Right atrium auricular region (tissue), 2 donors: Measurements from ENCODE around the gene TENM3. TPM values are rescaled to one million over a fixed set of nuclear protein-coding genes. Genes with fewer than 3 reads are reported as not detected.
"Not testable (repeated sequence)": the region's sequence is repeated elsewhere in the genome, so short reads cannot be mapped to it uniquely, and the experiment has no call there.

ENCODE experiments used
- DNase-seq: peaks from one replicate; pipeline ENCODE4 v3.0.0-alpha.2; 2019; ENCODE audit warnings: low spot score
- H3K27ac ChIP-seq, 2 donors: fragments of 200-600 bp; sonication (generic); 1 replicate in 1 of 2; 2 replicates in 1 of 2; pipeline ENCODE4 v1.5.1; 2016 to 2019
- H3K27me3 ChIP-seq, 2 donors: fragments of 200-600 bp; sonication (generic); one replicate each; pipeline versions ENCODE4 v1.5.1 to v1.6.0; 2017 to 2019
- H3K36me3 ChIP-seq: fragments of 200-600 bp; sonication (generic); one replicate; pipeline ENCODE4 v1.5.1; 2016
- H3K4me1 ChIP-seq, 2 donors: fragments of 200-600 bp; sonication (generic); one replicate each; pipeline versions ENCODE4 v1.5.1 to v1.6.0; 2017 to 2019
- H3K4me3 ChIP-seq, 2 donors: fragments of 200-600 bp; sonication (generic); 1 replicate in 1 of 2; 2 replicates in 1 of 2; pipeline ENCODE4 v1.5.1; 2017 to 2019; ENCODE audit warnings: mild to moderate bottlenecking in 1 of 2, moderate library complexity in 1 of 2
- H3K9me3 ChIP-seq, 2 donors: fragments of 200-600 bp; sonication (generic); one replicate each; pipeline ENCODE4 v1.5.1; 2019
- CTCF ChIP-seq, 2 donors: fragments of 200-600 bp; sonication (generic); IDR thresholded peaks; one replicate each; pipeline ENCODE4 v1.5.1; 2019; ENCODE audit warnings: antibody characterized with exemption in 2 of 2
- total RNA-seq, 2 donors: library from RNA; depleted of rRNA; stranded (reverse); fragments of >200 nt; gene quantifications; one replicate each; pipeline ENCODE4 v1.1.0, GENCODE V29; 2016

TENM3 gene
- total RNA-seq, 2 donors from 2014 or later, result 10.7 to 15.9 TPM

GRCh38 chr4:182233310-182234090 is 9.7 kb upstream of the TENM3 start:
- Histone ChIP-seq H3K4me3 (no peak overlapping the region), H3K4me1 (no peaks in the 10 kb centered on the region), H3K27ac (no peak overlapping the region), H3K36me3 (no peaks in the 10 kb centered on the region), H3K27me3 (no peaks in the 10 kb centered on the region), H3K9me3 (no peaks in the 10 kb centered on the region)
- no peak for TF ChIP-seq CTCF (IDR thresholded peaks at IDR 0.05)
- no peak for DNase-seq

GRCh38 chr4:182235021-182235795 is 8.0 kb upstream of the TENM3 start:
- Histone ChIP-seq H3K9me3 (no peaks in the 10 kb centered on the region), H3K4me1 (peaks cover 0 to 1% of the 10 kb centered on the region in 2 donors), H3K4me3 (no peak overlapping the region), H3K27ac (no peak overlapping the region), H3K36me3 (no peaks in the 10 kb centered on the region), H3K27me3 (no peaks in the 10 kb centered on the region)
- no peak for TF ChIP-seq CTCF (IDR thresholded peaks at IDR 0.05)
- no peak for DNase-seq

DNA sequence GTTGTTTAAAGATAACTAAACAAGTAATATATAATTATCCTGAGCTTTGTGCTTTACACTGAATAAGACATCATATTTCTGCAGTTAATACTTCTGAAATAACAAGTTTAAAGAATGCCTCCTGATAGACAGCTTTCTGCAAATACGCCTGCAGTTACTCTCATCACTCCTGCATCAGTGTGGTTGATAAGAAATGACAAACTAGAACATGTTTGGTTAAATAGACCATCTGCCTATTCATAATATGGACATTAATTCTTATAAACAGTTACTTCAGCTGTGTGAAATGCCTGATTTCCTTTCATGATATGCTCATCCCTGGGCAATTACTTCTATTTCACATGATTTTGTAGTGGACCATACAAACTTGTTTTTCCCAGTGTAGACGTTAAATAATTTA is 7.0 kb upstream of the TENM3 start:
- no peak for DNase-seq
- Histone ChIP-seq H3K27ac (no peak overlapping the region), H3K9me3 (no peaks in the 10 kb centered on the region), H3K4me1 (peaks cover 0 to 3% of the 10 kb centered on the region in 2 donors), H3K4me3 (no peak overlapping the region), H3K36me3 (no peaks in the 10 kb centered on the region), H3K27me3 (no peaks in the 10 kb centered on the region)
- TF ChIP-seq CTCF (IDR thresholded peaks at IDR 0.05), result no peak

GRCh38 chr4:182237010-182237409 is 6.2 kb upstream of the TENM3 start:
- H3K4me3 ChIP-seq, H3K9me3 ChIP-seq, H3K27ac ChIP-seq, H3K36me3 ChIP-seq, H3K27me3 ChIP-seq, H3K4me1 ChIP-seq, DNase-seq: not testable (repeated sequence)

GRCh38 chr4:182238355-182238931 is 4.8 kb upstream of the TENM3 start:
- H3K9me3 ChIP-seq, result no peaks in the 10 kb centered on the region
- no peak for TF ChIP-seq CTCF (IDR thresholded peaks at IDR 0.05)
- no peak for DNase-seq

More at GRCh38 chr4:182238355-182238931, 4.8 kb upstream of the TENM3 start:
- no peaks in the 10 kb centered on the region for H3K27me3 ChIP-seq
- no peak overlapping the region for H3K27ac ChIP-seq
- peaks cover 0 to 3% of the 10 kb centered on the region in 2 donors for H3K4me1 ChIP-seq
- no peak overlapping the region for H3K4me3 ChIP-seq
- H3K36me3 ChIP-seq, result no peaks in the 10 kb centered on the region
